ENCODE data around the gene ADGRD1.

The ADGRD1 gene

DNA sequence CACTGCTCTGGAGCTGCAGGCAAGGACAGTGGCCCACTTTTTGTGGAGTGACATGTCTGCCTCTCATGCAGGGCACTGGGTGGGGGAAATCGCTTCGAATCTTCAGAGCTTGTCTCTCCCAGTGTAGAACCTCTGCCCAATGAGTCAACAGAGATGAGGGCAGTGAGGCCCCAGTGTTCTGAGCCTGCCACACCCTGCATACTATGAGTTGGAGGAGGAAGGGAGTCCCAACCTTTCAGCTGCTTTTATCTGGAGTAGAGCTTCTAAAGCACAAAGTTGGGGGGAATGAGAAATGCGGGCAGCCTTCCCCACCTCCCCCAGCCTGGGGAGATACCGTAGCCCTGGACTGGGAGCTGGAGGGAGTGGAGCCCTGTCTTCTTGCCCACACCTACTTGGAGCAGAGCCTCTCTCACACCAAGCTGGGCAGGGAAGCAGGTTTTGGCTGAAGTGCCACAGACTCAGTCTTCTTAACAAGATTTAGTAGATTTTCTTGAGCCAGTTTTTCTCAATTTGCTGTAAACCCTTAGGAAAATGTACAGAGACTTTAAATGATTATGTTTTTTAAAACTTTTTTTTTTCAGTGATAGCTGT, 159.1 kb downstream of the ADGRD1 start:
- TF ChIP-seq, protein P1, sequence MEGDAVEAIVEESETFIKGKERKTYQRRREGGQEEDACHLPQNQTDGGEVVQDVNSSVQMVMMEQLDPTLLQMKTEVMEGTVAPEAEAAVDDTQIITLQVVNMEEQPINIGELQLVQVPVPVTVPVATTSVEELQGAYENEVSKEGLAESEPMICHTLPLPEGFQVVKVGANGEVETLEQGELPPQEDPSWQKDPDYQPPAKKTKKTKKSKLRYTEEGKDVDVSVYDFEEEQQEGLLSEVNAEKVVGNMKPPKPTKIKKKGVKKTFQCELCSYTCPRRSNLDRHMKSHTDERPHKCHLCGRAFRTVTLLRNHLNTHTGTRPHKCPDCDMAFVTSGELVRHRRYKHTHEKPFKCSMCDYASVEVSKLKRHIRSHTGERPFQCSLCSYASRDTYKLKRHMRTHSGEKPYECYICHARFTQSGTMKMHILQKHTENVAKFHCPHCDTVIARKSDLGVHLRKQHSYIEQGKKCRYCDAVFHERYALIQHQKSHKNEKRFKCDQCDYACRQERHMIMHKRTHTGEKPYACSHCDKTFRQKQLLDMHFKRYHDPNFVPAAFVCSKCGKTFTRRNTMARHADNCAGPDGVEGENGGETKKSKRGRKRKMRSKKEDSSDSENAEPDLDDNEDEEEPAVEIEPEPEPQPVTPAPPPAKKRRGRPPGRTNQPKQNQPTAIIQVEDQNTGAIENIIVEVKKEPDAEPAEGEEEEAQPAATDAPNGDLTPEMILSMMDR (IDR thresholded peaks at IDR 0.05; ENCODE audit: low read depth, low read length): no peak
- TF ChIP-seq POLR2A (IDR thresholded peaks at IDR 0.05; ENCODE audit: extremely low read depth, insufficient read length): no peak
- no peak for TF ChIP-seq MAX (IDR thresholded peaks at IDR 0.05; ENCODE audit: low read depth, low read length)
- DNase-seq (ENCODE audit: low read depth): no peak
- H3K4me3 ChIP-seq (ENCODE audit: low read depth, low read length): no peak overlapping the region

DNA sequence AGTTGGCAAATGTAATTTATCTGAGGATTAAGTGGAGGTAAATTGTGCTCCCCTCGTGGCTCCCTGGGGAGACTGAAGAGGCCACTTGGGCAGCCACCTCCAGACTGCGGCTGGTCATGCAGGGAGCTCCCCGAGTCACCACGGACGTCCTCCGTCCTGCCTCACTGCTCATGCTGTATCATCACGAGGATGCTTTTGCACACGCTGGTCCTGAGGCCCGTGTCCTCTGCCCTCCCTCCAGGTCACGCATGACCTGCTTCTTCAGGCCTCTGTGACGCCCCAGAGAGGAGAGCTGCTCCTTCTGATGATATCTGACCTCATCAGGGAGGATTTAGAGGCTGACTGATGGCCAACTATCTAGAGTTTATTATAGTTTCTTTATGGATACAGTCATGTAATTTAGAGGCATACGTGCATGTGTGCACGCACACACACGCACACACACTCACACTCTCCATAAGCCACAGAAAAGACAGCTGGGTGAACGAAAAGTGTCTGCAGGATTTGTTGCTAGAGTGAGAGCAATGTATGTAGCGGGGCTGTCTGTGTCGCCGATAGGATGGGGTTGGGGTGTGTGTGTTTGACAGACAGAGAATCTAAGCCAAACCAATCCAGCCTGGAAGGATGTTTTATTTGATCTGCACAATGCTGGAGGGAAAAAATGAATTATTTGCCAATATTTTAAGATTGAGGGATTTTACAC, 160.0 kb downstream of the ADGRD1 start:
- no peak for DNase-seq (ENCODE audit: low read depth)
- TF ChIP-seq, protein P1 (IDR thresholded peaks at IDR 0.05; ENCODE audit: low read depth, low read length): no peak
- TF ChIP-seq MYC (IDR thresholded peaks at IDR 0.05; ENCODE audit: low read depth, low read length) (no peak), MAX (IDR thresholded peaks at IDR 0.05; ENCODE audit: low read depth, low read length) (no peak), POLR2A (IDR thresholded peaks at IDR 0.05; ENCODE audit: extremely low read depth, insufficient read length) (no peak)
- no peak overlapping the region for H3K4me3 ChIP-seq (ENCODE audit: low read depth, low read length)

DNA sequence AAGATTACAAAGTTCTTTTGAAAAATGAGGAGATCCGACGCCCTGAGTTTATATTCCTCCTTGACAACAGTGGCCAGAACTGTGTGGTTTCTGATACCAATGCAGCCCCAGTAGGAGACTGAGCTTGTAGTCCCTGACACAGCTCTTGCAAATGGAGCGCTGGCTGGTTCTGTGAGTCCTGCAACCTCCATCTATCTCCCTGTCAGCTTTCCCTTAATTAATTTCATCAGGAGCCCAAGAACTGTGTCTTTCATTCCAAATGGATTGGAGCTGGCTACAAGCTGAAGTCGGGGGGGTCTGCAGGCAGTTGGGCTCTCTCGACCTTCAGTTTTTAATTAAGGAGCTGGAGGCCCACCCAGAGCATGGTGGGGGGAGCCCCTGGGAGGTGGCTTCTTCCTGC, 160.6 kb downstream of the ADGRD1 start:
- TF ChIP-seq MAX (IDR thresholded peaks at IDR 0.05; ENCODE audit: low read depth, low read length) (no peak), POLR2A (IDR thresholded peaks at IDR 0.05; ENCODE audit: extremely low read depth, insufficient read length) (no peak), MYC (IDR thresholded peaks at IDR 0.05; ENCODE audit: low read depth, low read length) (no peak)
- TF ChIP-seq, protein P1 (IDR thresholded peaks at IDR 0.05; ENCODE audit: low read depth, low read length): no peak
- no peak for DNase-seq (ENCODE audit: low read depth)
- H3K4me3 ChIP-seq (ENCODE audit: low read depth, low read length): no peak overlapping the region

- no peak for TF ChIP-seq POLR2A (IDR thresholded peaks at IDR 0.05; ENCODE audit: extremely low read depth, insufficient read length)
- TF ChIP-seq, protein P1 (IDR thresholded peaks at IDR 0.05; ENCODE audit: low read depth, low read length): no peak
- no peak for TF ChIP-seq MAX (IDR thresholded peaks at IDR 0.05; ENCODE audit: low read depth, low read length)
- no peak for TF ChIP-seq MYC (IDR thresholded peaks at IDR 0.05; ENCODE audit: low read depth, low read length)
- no peak overlapping the region for H3K4me3 ChIP-seq (ENCODE audit: low read depth, low read length)
- DNase-seq (ENCODE audit: low read depth): no peak
These were observed 161.4 kb downstream of the ADGRD1 start for GRCh38 chr12:131114942-131115584.

DNA sequence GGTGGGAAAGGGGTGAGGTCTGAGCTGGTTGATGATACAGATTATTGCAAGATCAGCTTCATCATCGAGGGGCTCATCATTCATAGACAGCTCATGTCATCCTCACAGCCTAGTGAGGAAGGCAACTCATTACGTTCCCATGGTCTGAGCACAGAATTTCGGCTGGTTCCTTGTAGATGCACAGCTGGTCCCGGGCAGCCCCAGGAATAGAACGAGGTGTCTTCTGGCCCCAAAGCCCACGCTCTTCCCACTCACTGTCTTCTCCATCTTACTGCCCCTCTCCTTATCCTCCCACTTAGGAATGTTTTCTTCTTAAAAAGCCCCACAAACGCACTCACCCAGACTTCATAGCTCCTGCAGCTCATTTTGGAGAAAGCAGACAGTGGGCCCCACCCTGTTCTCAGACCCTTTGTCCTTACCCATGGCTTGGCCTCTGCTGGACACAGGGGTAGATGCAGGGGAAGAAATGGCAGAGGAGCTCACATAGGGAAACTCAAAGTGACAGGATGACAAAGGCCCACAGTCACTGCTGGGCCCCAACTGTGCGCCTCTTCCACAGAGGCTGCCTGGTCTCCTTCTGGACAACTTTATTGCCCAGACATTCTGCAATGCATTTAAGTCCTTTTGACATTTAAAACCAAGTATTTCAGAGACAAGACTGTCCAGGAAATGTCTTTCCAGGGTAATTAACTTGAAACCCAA, 162.2 kb downstream of the ADGRD1 start:
- no peak overlapping the region for H3K4me3 ChIP-seq (ENCODE audit: low read depth, low read length)
- no peak for DNase-seq (ENCODE audit: low read depth)
- TF ChIP-seq POLR2A (IDR thresholded peaks at IDR 0.05; ENCODE audit: extremely low read depth, insufficient read length) (no peak), MYC (IDR thresholded peaks at IDR 0.05; ENCODE audit: low read depth, low read length) (no peak), MAX (IDR thresholded peaks at IDR 0.05; ENCODE audit: low read depth, low read length) (no peak)
- TF ChIP-seq, protein P1 (IDR thresholded peaks at IDR 0.05; ENCODE audit: low read depth, low read length): no peak

Measured in NB4 (cell line).